ENCODE measurements around the gene FBLN1.

FBLN1 gene

DNA sequence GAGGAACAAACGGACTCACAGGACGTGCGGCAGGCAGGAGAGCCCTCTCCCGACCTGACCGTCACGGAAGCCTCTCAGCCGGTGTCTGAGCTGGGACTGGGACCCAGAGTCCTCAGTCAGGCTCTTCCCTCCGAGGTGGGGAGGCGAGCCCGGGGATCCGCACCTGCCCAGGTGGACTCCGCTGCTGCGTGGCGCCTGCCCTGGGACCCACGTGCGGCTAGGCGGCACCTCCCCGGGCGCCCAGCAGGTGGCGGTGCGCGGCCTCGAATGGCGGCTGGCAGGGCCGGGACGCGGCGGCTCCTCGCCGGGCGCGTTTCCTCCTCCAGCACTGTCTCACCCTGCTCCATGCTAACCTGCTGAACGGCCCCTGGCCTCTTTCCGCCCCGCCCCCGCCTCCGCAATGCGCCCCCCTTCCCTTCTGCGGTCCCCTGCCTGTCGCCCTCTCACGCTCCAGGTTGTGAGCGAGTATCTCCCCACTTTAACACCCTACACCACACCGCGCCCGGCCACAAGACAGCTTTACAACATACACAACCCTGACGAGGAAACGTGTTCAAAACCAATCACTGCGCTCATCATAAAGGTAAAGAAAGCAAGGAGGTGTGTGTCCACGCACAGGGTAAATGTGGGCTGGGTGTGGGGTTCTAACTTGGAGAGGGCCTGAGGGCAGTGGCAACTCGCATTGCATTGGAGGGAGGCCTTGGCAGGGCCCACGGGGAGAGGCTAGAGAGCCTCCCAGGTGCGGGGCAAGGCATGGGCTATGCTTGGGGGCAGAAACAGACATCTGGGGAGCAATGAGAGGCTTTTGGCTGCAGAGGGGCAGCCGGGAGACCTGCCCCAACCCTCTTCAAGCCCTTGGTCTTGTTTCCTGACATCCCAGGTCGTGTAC, 143.1 kb downstream of the FBLN1 start:
- peak; percentile 71 to 76 for DNase-seq

DNA sequence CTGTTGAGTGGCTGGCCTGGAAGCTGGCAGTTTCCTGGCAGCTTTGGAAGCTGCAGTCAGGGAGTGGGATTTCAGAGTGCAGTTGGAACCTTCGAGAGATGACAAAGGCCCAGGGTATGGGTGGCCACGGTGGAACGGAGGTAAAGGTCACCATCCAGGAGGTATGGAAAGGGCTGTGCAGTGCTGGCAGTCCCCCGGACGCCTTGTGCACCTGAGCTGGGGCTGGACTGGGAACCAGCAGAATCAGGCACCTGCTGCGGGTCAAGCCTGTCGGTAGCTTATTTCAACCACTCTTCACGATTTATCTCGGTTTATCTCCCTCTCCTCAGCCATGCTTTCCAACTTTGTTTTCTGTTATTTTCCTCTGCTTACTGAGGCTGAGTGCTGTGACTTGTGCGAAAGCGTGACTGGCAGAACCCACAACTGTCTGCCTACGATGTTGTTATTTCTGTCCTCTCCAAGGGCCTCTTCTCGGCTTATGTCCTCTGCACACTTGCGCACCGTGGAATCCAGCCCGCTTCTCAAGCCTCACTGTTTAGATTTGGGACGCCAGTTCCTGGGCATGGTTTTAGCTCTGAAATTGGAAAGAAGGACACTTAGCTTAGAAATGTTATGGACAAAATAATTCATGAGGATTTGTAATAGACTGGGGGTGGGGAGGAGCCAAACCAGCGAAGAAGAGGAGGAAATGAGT, 145.0 kb downstream of the FBLN1 start:
- no peak for DNase-seq

DNA sequence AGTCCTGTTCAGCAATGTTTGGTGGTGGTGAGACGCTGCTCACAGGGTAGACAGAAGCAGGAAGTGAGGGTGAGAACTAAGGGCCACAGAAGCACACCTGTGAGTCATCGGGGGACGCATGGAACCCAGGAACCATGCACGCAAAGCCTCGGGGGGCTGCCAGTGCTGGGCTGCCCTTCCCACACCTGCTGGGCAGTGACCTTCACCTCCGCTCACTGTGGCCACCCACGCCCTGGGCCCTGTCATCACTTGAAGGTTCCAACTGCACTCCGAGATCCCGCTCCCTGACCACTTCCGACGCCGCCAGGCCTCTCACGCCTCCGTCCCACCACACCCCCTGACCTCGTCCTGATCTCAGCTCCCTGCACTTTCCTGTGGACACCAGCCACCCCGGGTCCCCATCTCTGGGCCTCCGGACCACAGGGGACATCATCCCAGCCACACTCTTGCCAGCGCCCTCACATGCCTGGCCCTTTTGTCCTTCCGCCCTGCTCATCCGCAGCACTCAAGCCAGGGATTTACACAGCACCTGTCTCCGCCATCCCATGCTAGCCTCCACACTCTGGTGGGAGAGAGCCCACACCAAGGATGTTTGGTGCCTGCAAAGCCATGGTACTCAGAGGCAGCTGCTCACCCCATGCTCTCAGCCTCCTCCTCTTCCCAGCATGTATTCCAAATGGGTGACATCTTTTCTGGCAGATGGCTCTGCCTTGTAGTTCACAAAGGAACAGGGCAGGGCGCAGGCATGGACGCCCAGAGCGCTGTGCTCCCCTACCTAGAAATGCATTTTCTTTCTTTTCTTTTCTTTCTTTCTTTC, 145.8 kb downstream of the FBLN1 start:
- no peak for DNase-seq

DNA sequence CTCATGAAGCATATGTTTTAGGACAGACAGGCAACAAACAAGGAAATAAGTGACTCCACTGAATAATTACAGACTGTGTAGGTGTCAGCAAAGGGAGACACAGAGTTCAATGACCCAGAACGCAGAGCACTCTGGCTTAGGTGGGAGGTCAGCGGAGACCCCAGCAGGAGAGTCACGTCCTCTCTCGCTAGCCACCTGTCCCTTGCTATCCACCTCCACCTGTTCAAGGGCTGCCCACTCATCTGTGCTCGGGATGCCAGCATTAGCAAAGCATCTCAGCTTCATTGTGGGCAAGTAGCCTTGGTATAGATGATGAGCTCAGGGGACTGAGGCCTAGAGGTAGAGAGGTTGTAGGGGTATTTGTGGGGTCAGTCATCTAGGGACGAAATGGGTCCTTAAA, 147.1 kb downstream of the FBLN1 start:
- DNase-seq: no peak

DNA sequence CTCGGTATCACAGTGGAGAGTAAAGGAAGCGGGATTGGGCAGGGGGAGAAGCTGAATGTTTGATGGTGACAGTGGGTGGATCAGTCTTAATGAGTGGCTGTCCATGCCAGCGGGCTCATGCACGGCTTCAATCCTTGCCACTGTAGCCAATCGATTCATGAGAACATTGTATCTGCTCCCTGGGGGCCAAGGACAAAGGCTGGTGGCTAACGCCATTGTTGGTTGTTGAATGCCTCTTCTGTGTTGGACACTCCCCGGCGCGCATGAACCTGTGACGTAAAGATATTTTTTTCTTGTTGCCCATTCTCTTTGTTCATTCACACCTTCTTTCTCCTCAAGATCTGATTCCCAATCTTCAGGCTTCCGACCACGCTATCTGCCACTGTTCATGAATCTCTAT, 148.0 kb downstream of the FBLN1 start:
- DNase-seq: no peak
